Nephron progenitor cell (in vitro differentiated cells): ENCODE results near the gene GAS2L1.

Source experiments
- DNase-seq: peaks from one replicate; pipeline ENCODE4 v3.0.0; 2021
- H3K27ac Mint-ChIP-seq: 2 replicates; pipeline ENCODE4 v1.8.0; 2021; ENCODE audit warnings: mild to moderate bottlenecking, moderate library complexity, mixed read lengths
- H3K27me3 Mint-ChIP-seq: 2 replicates; pipeline ENCODE4 v1.8.0; 2021; ENCODE audit warnings: mild to moderate bottlenecking, low read depth, mixed read lengths; ENCODE audit not compliant: poor library complexity
- H3K36me3 Mint-ChIP-seq: 2 replicates; pipeline ENCODE4 v1.8.0; 2021; ENCODE audit warnings: low read depth, mixed read lengths
- H3K4me1 Mint-ChIP-seq: 2 replicates; pipeline ENCODE4 v1.8.0; 2021; ENCODE audit warnings: mixed read lengths
- H3K4me3 Mint-ChIP-seq: 2 replicates; pipeline ENCODE4 v1.8.0; 2021; ENCODE audit warnings: mild to moderate bottlenecking, moderate library complexity, mixed read lengths
- H3K9me3 Mint-ChIP-seq: 2 replicates; pipeline ENCODE4 v1.8.0; 2021; ENCODE audit warnings: mild to moderate bottlenecking, moderate library complexity, mixed read lengths
- CTCF ChIP-seq: fragments of 200-600 bp; sonication (generic); IDR thresholded peaks from 2 replicates; pipeline ENCODE4 v1.5.0; 2021; ENCODE audit warnings: antibody characterized with exemption

The GAS2L1 gene

GRCh38 chr22:29316141-29316828 is 9.8 kb downstream of the GAS2L1 start:
- H3K27ac Mint-ChIP-seq, result no peak overlapping the region
- peaks cover 50% of the 10 kb centered on the region for H3K27me3 Mint-ChIP-seq

DNA sequence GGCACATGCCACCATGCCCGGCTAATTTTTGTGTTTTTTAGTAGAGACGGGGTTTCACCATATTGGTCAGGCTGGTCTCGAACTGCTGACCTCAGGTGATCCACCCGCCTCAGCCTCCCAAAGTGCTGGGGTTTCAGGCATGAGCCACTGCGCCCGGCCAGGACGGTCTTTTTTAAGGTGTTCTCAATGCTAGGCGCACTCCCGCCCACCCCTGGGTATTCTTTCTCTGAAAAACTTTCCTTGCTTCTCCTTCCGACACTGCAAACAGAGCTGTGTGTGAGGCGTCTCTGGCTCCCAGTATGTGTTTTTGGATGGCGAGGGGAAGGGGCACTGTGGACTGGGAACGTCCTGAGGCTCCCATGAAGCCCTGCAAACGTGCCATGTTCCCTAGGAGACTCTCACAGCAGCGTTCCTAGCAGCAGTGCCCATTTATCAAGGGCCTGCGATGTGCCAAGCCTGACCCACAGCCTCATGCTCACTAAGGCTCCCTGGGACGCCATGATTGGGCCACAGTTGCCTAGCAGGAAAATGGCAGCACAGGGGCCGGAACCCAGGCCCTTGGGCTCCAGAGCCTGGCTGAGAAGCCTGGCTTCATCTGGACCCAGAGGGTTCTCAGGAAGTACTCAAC is 11.5 kb downstream of the GAS2L1 start:
- DNase-seq, result no peak
- Mint-ChIP-seq H3K27ac (no peak overlapping the region), H3K36me3 (no peaks in the 10 kb centered on the region), H3K4me1 (peaks cover 14% of the 10 kb centered on the region), H3K9me3 (peaks cover 16% of the 10 kb centered on the region), H3K4me3 (no peak overlapping the region), H3K27me3 (peaks cover 40% of the 10 kb centered on the region)
- no peak for TF ChIP-seq CTCF

More at GRCh38 chr22:29316141-29316828, 9.8 kb downstream of the GAS2L1 start:
- Mint-ChIP-seq H3K36me3 (no peaks in the 10 kb centered on the region), H3K9me3 (peaks cover 16% of the 10 kb centered on the region), H3K4me1 (peaks cover 20% of the 10 kb centered on the region), H3K4me3 (peak overlapping the region; percentile 48)
- no peak for DNase-seq
- TF ChIP-seq CTCF, result no peak

GRCh38 chr22:29319072-29319471 is 12.6 kb downstream of the GAS2L1 start:
- H3K4me1 Mint-ChIP-seq, result peaks cover 7% of the 10 kb centered on the region
- no peaks in the 10 kb centered on the region for H3K36me3 Mint-ChIP-seq
- no peak for DNase-seq
- H3K27me3 Mint-ChIP-seq, result peaks cover 29% of the 10 kb centered on the region
- H3K4me3 Mint-ChIP-seq, result no peak overlapping the region
- no peak overlapping the region for H3K27ac Mint-ChIP-seq
- TF ChIP-seq CTCF, result no peak
- H3K9me3 Mint-ChIP-seq, result peaks cover 15% of the 10 kb centered on the region

DNA sequence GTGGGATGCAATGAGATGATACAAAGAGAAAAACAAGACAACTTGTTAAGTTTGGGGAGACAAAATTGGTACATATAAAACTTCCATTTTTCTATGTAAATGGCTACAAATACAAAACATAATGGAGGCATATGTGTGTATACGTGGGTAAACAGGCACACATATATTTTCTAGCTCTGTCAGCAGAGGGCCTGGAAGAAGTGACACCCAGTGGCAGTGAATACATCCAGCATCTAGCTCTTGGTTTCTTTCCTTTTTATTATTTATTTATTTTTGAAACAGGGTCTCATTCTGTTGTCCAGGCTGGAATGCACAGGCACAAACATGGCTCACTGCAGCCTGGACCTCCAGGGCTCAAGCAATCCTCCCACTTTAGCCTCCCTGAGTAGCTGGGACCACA is 14.1 kb downstream of the GAS2L1 start:
- Mint-ChIP-seq H3K4me1 (no peaks in the 10 kb centered on the region), H3K27me3 (peaks cover 20% of the 10 kb centered on the region), H3K4me3 (no peak overlapping the region), H3K9me3 (peaks cover 10% of the 10 kb centered on the region), H3K36me3 (no peaks in the 10 kb centered on the region), H3K27ac (no peak overlapping the region)
- DNase-seq, result no peak
- no peak for TF ChIP-seq CTCF

DNA sequence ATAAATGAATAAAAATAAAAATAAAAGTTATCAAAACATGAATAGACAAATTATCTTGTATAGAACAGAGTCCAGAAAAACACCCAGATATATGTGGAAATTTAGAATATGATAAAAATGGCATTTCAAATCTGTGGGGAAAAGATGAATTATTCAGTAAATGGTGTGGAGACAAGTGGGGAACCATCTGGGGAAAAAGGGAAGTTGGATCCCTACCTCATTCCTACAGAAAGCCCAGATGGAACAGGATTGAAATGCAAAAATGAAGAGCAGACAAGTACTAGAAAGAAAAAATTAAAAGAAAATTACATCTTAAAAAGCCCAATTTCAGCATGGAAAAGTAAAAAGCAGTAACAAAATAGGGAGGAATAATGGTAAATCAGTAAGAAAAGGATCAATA is 17.2 kb downstream of the GAS2L1 start:
- TF ChIP-seq CTCF, result no peak
- DNase-seq, result no peak
- no peaks in the 10 kb centered on the region for H3K36me3 Mint-ChIP-seq
- H3K4me1 Mint-ChIP-seq, result no peaks in the 10 kb centered on the region
- H3K9me3 Mint-ChIP-seq, result no peaks in the 10 kb centered on the region
- no peak overlapping the region for H3K4me3 Mint-ChIP-seq
- H3K27ac Mint-ChIP-seq, result no peak overlapping the region
- H3K27me3 Mint-ChIP-seq, result no peaks in the 10 kb centered on the region

DNA sequence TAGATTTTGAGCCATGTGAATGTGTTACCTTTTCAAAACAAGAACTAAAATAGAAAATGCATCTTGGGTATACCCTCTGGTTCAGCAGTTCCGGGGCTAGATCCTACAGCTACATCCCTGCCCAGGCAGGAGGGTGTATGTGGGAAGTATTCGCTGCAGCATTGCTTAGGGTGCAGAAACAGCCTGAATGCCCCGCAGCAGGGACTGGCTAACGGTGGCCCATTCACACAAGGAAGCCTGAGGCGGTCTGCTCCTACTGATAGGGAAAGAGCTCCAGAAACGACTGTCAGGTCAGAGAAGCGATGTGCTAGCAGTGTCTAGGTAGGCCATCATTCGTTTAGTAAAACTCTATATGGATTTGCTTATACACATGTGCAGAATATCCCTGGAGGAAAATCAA is 18.9 kb downstream of the GAS2L1 start:
- Mint-ChIP-seq H3K27ac (peak overlapping the region; percentile 38), H3K9me3 (no peaks in the 10 kb centered on the region), H3K4me1 (peaks cover 13% of the 10 kb centered on the region), H3K4me3 (no peak overlapping the region), H3K27me3 (no peaks in the 10 kb centered on the region), H3K36me3 (peaks cover 3% of the 10 kb centered on the region)
- DNase-seq, result no peak
- TF ChIP-seq CTCF, result no peak
